HS-5 (cell line): Measurements from ENCODE around the gene PHEX.

Experiments used
- DNase-seq: peaks from one replicate; pipeline ENCODE4 v3.0.0-alpha.2; 2012; ENCODE audit warnings: low read depth

PHEX gene

DNA sequence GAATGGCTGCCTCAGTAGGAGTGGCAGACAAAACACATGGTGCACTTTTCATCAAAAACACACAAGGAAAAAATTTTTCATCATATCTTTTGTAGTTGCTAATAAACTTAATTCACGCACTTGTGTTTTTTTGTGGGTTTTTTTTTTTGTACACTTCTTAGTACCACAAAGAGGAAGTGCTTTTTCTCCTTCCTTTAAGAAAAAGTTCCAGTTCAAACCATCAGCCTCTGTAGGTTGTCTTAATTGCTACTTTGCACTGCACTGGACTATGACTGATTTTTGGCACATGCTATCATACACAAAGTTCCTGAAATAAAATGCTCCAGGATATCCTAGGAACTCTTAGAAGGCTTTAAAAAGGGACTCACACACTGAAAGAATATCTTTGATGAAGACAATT lies at the start of gene PHEX:
Gene PHEX, plus strand, starts transcription at position 242 of the 400 bp plus-strand sequence. CDS start 681 bp downstream, outside the sequence.
- no peak for DNase-seq

- peak; percentile 53 for DNase-seq
Measured at GRCh38 chrX:21985332-21985777, 46.8 kb upstream of the PHEX start.

GRCh38 chrX:21986596-21986995 lies 45.5 kb upstream of the PHEX start:
- DNase-seq: no peak

GRCh38 chrX:21989384-21989783 lies 42.7 kb upstream of the PHEX start:
- DNase-seq: no peak

DNA sequence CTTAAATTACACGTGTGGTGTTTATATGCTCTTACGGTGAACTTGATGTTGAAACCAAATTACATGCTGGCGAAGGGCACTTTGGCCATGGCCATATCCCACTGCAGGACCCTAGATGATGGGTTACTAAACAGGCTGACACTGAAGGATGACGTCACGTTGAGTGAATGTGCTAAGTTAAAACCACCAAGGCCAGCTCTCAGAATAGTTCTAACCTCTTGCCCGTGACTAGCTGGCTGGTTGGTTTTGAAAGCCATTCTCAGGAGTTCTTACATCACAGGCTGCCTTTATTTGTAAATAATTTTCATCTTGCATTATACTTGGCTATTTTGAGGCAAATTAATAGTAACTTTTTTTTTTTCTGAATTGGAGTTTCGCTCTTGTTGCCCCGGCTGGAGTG lies 41.3 kb upstream of the PHEX start:
- DNase-seq: no peak

- DNase-seq: no peak
Measured at GRCh38 chrX:21991504-21991903, 40.6 kb upstream of the PHEX start.

- DNase-seq: no peak
Measured at GRCh38 chrX:21993265-21993664, 38.9 kb upstream of the PHEX start.

GRCh38 chrX:21996872-21997455 lies 35.2 kb upstream of the PHEX start:
- peak; percentile 42 for DNase-seq

DNA sequence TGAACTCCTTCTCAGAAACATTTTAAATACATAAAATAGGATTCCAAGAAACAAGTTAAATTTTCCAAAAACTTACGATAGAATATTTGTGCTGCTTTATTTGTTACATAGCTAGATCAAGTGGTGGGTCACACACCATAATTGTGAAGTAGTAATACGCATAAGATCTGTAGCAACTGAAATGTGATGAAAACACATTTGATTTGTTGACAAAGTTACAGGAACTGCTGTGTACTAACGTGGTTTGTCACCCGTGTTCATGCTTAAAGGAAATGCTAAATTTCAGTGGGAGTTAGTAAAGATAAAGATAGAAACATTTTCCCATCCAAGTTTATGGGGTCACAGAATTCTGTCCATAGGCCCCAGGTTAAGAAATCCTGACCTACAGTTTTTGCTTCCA lies 34.1 kb upstream of the PHEX start:
- no peak for DNase-seq

DNA sequence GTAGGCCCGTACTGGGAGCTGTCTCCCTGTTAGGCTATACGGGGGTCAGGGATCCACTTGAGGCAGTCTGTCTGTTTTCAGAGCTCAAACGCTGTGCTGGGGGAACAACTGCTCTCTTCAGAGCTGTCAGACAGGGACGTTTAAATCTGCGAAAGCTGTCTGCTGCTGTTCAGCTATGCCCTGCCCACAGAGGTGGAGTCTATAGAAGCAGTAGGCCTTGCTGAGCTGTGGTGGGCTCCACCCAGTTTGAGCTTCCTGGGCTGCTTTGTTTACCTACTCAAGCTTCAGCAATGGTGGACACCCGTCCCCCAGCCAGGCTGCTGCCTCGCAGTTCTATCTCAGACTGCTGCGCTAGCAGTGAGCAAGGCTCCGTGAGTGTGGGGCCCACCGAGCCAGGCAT lies 27.3 kb upstream of the PHEX start:
- DNase-seq: no peak

DNA sequence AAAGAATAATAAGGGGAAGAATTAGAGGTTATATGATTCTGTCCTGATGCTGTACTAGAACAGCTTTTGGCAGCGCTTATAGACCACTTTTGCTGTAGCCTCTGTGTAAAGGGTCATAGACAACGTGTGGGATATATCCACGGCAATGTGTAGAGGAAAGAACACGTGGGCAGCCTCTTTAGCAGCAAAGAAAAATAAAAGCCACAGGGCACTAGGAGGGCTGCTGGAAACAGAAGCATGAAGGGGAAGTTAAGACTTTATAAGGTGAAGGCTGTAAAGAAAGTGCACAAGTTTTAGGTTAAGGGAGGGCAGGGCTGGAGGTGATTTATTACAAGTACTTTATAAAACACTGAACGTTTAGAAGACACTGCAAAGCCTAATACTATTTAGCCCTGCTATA lies 20.1 kb upstream of the PHEX start:
- DNase-seq: no peak

DNA sequence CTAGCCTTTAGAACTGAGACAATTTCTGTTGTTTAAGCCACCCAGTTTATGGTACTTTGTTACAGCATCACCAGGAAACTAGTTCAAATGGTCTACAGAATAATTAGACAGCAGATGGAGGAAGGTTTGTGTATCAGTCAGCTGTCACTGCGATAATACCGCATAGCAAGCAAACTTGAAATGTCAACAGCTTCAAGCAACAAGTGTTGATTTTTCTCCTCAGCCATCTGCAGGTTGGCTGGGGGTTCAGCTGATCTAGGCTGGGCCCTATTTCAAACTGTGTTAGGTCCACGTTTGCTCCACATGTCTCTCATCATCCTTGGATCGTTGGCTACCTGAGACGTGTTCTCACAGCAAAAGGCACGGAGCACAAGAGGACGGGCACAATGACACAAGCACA lies 19.2 kb upstream of the PHEX start:
- no peak for DNase-seq

DNA sequence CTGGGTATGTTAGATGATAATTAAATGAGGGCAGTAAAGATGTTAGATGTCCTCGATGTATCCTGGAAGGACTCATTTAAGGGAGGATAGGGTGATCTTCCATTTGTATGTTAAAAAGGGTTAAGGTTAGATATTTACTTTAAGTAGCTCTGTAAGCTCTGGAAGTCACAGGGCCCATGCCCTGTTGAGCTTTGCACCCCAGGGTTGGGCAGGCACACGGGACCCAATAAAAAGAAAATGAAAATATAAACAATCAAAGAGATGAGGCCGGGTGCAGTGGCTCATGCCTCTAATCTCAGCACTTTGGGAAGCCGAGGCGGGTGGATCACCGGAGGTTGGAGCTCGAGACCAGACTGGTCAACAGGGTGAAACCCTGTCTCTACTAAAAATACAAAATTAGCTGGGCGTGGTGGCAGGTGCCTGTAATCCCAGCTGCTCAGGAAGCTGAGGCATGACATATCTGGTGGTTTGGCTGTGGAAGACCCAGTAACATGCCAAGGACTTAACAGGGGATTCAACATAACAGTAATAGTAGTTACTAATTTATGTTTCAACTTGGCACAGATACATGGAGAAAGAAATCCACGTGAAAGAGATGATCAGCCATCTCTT lies 16.9 kb upstream of the PHEX start:
- DNase-seq: no peak

DNA sequence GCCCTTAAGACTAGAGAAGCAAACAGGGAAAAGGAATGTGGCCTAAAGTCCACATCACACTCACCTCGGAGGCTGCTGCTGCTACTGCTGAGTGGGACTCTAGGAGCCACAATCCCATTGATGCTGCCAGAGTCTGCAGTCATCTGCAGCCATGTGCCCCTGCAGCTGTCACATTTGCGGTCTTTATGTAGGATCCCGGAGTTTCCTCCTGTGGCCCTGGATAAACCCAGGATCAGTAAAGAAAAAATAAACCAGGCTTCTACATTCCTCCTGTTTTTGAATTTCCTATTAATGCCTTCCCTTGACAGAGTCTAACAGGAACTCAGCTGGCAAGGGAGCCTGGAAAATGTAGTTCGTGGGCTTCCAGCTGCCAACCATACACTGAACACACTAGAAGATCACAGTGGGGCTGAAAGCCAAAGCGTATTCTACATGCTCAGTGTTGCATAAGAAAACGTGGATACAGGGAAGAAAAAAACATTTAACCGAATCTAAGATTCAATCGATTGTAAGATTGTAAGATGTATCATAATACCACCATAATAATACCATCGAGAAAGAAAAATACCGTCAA lies 10.3 kb upstream of the PHEX start:
- no peak for DNase-seq

DNA sequence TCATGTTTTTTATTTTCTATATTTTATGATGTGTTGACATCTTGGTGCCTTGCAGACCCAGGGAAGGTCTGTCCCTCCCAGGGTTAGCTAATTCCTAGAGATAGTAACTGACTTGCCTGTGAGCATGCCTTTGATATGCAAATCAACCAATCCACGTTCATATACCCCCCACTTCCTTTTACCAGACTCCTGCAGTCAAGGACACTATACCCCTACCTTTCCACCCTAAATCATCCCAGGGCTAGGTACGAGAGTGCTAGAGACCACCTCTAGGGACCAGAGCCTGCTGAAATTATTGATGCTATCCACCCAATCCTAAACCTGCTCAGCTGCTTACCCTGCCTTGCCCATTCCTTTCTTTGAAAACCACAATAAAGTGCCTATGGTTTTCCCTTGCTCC lies 7.5 kb upstream of the PHEX start:
- no peak for DNase-seq

- DNase-seq: no peak
Measured at GRCh38 chrX:22025751-22026150, 6.4 kb upstream of the PHEX start.

- no peak for DNase-seq
Measured at GRCh38 chrX:22026731-22027130, 5.4 kb upstream of the PHEX start.

DNA sequence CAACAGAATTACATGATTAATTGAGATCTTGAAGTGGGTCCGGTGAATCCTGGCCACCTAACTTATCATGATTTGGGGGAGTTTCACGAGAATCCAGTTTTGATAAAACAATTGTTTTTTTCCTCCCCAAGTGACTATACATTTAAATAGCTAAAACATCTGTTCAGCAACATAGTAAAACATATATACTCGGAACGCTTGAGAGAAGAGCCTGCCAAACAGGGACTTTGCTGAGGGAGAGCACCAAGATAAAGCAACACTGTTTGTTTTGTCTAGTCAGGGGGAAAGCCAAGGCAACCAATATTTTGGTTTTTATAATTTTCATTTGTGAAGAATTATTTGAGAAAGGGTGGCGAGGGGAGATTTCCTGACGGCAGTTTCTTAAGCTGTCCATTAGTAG lies 381 bp downstream of the PHEX start:
- no peak for DNase-seq

DNA sequence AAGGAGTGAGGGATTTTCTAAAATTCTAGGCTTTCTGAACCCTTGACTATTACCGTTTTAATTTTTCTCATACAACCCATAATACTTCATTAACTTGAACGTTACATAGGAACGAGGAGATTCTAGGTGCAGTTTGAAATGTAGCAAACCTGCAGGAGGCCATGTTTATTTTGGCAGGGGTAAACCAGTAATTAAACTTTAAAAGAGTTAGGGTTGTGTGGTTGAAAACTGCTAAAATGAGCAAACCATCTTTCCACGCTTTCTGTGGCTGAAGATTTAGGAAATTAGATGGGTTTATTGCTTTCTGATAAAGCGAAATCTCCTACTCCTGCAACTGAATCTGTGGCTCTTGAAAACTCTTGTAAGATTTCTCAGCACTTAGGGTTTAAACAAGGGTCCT lies 1.7 kb downstream of the PHEX start:
- no peak for DNase-seq

GRCh38 chrX:22035236-22035635 lies 3.1 kb downstream of the PHEX start:
- DNase-seq: no peak

- no peak for DNase-seq
Measured at GRCh38 chrX:22037225-22037624, 5.1 kb downstream of the PHEX start.

- no peak for DNase-seq
Measured at GRCh38 chrX:22037911-22038537, 5.9 kb downstream of the PHEX start.

DNA sequence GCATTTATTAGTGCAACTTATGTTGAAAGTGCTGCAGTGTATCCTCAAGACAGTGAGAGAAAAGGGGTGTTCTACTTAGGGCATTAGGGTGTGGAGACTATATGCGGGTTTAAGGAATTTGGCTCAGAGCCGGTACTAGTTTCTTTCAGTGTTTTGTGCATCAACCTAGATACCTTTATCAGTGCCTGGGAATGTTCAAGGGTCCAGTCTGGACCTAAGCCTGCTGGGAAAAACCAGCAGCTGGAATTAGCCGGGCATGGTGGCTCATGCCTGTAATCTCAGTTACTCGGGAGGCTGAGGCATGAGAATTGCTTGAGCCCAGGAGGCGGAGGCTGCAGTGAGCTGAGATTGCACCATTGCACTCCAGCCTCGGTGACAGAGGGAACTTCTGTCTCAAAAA lies 7.4 kb downstream of the PHEX start:
- DNase-seq: no peak
